ENCODE measurements around the gene WNT6. TPM values are rescaled to one million over a fixed set of nuclear protein-coding genes. Genes with fewer than 3 reads are reported as not detected.

The WNT6 gene
- polyA plus RNA-seq, 4 donors: 0.10 to 0.44 (median 0.27) TPM

GRCh38 chr2:218856167-218856895 lies 3.3 kb upstream of the WNT6 start:
- DNase-seq (ENCODE audit: low read depth in 4 of 4, low spot score in 3 of 4): no peak

DNA sequence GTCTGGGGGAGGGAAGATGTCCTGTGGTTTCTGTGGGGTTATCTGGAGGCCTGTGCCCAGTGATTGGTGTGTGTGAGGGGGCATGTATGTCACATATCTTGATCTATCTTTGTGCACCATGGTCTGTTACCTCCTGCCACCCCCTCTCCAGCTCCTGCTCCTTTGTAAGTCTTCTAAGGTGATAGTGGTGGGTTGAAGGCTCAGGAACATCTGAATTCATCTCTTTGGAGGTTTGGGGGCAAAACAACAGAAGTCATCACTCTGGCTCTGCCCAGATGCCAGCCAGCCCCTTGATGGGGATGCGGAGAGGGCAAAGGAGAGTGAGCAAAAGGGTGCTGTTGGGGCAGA lies 2.7 kb upstream of the WNT6 start:
- DNase-seq (ENCODE audit: low read depth in 4 of 4, low spot score in 3 of 4): no peak

DNA sequence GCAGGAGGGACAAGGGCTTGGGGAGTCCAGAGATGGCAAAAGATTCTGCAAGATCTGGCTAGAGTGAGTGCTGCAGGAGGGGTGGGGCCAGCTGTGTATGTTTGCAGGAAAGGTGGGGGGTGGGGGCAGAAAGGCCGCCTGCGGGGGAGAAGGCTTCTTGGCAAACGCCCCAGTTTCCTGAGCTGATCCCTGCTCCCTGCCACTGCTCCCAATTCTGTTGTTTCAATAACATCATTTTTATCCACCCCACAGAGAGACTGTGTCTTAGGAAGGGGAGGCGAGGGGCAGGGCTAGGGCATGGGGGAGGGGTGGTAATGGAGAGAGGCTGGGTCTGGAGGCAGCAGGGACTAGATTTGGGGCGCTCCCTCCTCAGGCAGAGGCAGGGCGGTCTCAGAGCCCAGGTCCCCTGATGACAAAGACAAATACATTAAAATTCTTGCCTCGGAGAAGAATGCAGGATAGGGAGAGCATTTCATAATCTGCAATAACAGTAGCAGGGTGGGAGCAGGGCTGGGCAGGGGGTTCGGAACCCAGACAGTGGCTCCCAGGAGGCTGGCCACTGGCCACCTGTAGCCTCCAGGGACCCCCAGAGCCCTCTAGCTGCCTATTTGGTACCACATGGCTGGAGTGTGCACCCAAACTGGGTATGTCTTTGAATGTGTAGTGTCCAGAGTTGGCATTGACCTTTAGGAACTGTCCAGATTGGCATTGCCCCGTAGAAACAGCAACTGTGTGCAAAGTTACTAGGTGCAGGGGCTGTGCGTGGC lies 2.1 kb upstream of the WNT6 start:
- no peak for DNase-seq (ENCODE audit: low read depth in 4 of 4, low spot score in 3 of 4)

GRCh38 chr2:218858138-218858445 lies 1.5 kb upstream of the WNT6 start:
- no peak for DNase-seq (ENCODE audit: low read depth in 4 of 4, low spot score in 3 of 4)

DNA sequence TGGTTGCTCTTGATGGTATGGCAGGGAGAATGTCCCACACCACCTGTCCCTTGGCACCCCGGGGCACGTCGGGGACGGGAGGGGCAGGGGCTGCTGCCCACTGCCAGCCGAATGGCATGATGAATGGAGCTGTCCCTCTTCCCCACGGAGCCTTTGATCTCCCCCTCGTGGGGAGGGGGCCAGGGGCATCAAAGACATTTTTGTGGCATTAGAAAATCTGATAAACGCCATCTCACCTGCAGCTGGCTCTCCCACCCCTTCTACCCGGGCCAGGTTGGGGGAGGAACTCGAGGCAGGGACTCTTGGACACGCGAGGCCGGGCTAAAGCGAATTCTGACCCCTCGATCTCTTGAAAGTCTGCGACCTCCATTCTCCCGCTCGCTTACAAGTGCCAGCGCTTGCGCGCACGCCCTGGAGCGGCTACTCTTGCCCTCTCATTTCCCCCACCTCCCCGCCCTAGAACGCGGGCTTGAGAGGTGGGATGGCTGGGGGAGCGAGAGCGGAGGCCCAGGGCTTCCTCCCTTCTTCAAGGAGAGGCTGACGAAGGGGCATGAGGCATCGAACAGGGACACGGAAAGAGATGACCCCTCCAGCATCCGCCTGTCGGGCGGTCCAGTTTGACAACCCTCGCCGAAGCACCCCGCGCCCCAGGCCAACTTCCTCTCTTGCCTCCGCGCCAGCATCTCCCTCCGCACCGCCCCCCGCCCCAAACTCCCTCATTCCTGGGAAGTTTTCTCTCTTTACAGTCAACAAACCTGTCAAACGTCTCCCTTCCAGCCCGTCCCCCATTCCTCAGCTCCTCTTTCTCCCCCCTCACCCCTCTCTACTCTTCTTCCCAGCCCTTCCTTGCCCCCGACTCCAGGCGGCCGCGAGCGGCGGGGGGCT lies 692 bp upstream of the WNT6 start:
- DNase-seq (ENCODE audit: low read depth in 4 of 4, low spot score in 3 of 4): no peak

DNA sequence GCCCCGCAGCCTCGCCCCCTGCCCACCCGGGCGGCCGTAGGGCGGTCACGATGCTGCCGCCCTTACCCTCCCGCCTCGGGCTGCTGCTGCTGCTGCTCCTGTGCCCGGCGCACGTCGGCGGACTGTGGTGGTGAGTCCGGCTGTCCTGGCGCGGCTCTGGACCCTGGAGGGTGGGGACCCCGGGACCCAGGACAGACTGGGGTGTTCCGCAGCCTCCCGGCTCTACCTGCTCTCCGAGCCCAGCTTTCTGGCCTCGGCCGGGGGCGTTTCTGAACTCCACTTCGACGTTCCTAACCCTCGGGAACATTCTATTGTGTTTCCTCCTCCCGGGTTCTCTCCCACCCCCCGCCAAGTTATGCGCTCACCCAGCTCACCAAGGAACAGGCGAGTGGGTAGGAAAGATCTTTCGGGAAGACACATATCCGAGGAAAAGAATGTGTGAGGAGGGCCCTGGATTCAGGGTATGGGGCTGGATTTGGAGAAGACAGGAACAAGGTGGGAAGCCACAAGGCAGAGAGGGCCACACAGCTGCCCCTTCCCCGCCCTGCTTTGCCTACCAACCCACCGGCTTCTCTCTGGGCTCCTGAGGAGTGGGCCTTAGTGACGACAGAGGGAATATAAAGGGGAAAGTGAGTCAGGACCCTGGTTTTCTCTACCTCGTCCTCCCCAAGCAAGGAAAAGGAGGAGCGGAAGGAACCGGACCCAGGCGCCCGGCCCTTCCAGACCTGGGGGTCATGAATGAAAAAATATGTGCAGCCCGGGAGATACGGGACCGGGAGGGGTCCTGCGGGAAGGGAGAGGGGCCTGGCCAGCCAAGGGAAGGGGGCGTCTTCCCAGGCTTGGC lies 605 bp downstream of the WNT6 start:
- no peak for DNase-seq (ENCODE audit: low read depth in 4 of 4, low spot score in 3 of 4)

DNA sequence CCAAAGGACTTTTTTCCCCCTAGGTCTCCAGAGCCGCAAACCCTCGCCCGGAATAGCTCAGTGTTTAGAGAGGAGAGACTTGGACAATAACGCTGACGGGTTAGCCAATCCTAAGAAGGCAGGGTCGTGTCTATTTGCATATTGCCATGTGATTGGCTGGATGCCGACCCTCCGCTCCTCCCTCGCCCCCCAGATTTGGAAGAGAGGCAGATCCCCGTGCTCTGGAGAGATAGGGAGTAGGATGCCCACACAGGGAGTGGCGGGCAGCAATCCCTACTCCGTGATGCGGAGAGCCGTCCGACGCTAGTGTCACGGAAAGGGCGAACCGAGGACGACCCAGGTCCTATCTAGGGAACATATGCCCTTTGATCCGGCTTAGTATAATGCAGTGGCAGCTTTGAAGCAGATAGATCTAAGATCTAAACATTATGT lies 1.4 kb downstream of the WNT6 start:
- DNase-seq (ENCODE audit: low read depth in 4 of 4, low spot score in 3 of 4): peak in 3 of 4 donors; percentile 55 to 75 (median 67)

DNA sequence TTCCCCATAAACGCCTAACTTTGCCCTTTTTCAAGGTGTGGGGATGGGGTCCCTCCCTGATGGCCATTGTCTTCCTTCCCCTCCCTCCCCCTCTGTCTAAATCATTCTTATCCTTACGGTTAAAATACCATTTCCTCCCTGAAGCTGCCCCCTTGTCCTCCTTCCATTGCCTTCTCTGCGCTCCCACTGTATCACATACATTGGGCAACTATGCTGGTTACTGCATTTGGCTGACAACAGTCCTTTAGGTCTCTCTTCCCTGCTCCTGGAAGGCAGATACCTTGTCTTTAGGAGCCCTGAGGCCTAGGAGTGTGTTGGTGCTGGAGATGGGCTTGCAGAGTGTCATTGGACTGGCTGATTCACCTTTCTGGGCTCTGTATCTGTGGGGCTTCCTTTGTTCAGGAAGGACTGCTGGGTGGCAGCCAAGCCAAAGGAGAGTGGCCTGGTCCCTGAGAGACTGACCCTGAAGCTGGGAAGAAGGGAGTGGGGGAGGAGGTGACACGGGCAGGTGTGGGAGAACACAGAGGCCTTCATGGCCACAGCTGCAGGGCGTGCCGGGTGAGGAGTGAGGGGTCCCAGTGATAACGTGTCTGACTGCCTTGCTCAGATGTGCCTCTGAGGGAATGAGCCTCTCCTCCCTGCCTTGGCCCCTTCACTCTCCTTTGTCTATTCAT lies 2.2 kb downstream of the WNT6 start:
- DNase-seq (ENCODE audit: low read depth in 4 of 4, low spot score in 3 of 4): no peak

DNA sequence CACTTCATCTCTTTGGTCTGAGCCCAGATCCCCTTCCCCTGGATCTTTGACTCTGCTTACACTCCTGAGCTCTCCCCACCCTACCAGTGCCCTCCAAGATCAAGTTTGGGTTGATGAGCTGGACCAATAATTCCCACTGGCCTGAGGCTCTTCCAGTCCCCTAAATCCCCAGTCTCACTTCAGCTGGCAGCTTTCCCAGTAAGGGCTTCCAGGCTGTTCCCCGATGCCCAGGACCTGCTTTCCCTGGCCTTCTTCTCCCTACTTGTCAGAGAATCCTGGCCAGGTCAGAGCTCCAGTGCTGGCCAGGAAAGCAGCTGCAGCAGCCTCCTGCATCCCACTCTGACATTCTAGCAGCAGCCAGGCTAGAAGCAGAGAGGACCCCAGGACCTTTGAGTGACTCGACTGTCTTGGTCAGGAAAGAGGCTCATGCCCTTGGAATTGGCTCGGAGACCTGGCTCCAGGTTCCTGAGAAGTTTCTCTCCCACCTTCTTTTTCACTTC lies 3.5 kb downstream of the WNT6 start:
- DNase-seq (ENCODE audit: low read depth in 4 of 4, low spot score in 3 of 4): no peak

DNA sequence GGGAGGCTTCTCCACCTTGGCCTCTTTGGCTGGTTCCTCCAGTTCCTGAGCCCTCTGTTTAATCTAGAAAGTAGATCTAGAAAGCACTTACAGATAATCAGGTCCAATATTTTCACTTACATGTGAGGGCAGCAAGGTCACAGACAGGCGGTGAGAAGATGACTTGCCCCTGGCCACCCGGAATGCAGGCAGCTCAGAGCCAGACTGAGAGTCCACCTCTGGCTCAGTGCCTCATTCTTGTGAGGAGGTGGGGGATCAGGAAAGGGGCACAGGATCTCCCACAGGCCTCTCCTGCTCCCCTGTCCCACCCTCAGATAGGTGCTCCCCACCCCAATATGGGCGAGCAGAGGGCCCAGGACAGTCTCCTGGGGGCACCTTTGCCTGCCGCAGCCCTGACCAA lies 5.8 kb downstream of the WNT6 start:
- DNase-seq (ENCODE audit: low read depth in 4 of 4, low spot score in 3 of 4): no peak

DNA sequence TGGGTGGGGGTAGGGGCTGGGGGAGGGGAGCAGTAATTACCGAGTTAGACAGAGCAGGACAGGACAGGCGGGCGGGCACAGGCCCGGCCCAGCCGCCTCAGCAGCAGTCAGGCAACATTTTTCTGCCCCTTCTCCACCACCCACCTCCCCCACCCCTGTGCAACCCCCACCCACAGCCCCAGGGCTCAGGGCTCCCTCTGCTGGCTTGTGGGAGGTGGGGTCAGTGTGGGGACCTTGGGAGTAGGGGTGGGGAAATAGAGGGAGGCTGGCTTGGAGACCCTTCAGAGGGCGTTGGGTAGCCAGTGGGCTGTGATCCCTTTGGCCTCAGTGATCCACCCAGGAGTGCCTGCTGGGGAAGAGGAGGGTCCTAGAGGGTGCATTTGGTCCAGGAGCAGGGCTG lies 6.4 kb downstream of the WNT6 start:
- DNase-seq (ENCODE audit: low read depth in 4 of 4, low spot score in 3 of 4): no peak

GRCh38 chr2:218867900-218868299 lies 8.3 kb downstream of the WNT6 start:
- DNase-seq (ENCODE audit: low read depth in 4 of 4, low spot score in 3 of 4): no peak

GRCh38 chr2:218869064-218869463 lies 9.5 kb downstream of the WNT6 start:
- DNase-seq (ENCODE audit: low read depth in 4 of 4, low spot score in 3 of 4): no peak

DNA sequence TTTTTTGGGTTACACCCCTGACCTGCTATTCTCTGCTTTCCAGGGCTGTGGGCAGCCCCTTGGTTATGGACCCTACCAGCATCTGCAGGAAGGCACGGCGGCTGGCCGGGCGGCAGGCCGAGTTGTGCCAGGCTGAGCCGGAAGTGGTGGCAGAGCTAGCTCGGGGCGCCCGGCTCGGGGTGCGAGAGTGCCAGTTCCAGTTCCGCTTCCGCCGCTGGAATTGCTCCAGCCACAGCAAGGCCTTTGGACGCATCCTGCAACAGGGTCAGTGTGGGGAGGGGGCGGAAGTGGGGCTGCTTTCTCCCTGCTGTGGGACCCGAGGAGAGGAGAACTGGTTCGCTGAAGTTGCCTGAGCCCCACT lies 11.4 kb downstream of the WNT6 start:
- no peak for DNase-seq (ENCODE audit: low read depth in 4 of 4, low spot score in 3 of 4)

DNA sequence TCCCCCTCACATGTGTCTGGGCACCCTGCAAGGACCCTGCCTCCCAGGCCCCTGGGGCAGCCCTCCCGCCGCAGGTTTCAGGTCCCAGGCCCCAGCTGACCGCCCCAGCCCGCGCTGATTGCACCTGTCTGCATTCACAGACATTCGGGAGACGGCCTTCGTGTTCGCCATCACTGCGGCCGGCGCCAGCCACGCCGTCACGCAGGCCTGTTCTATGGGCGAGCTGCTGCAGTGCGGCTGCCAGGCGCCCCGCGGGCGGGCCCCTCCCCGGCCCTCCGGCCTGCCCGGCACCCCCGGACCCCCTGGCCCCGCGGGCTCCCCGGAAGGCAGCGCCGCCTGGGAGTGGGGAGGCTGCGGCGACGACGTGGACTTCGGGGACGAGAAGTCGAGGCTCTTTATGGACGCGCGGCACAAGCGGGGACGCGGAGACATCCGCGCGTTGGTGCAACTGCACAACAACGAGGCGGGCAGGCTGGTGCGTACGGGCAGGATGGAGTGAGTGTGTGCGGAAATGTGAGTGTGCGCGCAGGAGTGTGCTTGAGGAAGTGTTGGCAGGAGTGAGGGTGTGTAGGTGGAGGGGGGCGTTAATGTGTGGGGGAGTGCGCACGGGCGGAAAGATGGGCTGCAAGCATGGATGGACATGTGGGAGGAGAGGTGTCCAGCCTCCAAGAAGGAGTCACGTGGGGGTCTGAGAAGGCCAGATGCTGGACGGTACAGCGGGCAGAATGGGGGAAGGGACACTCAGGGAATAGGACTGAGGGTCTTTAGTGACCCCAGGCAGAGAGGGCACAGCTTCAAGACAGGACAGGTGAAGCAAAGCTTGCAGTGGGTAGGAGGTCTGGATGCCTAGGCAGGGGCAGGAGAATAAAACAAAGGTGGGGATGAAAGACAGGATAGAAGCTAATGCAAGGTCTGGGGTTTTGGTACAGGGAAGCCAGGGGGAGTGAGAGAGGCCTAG lies 12.0 kb downstream of the WNT6 start:
- no peak for DNase-seq (ENCODE audit: low read depth in 4 of 4, low spot score in 3 of 4)

DNA sequence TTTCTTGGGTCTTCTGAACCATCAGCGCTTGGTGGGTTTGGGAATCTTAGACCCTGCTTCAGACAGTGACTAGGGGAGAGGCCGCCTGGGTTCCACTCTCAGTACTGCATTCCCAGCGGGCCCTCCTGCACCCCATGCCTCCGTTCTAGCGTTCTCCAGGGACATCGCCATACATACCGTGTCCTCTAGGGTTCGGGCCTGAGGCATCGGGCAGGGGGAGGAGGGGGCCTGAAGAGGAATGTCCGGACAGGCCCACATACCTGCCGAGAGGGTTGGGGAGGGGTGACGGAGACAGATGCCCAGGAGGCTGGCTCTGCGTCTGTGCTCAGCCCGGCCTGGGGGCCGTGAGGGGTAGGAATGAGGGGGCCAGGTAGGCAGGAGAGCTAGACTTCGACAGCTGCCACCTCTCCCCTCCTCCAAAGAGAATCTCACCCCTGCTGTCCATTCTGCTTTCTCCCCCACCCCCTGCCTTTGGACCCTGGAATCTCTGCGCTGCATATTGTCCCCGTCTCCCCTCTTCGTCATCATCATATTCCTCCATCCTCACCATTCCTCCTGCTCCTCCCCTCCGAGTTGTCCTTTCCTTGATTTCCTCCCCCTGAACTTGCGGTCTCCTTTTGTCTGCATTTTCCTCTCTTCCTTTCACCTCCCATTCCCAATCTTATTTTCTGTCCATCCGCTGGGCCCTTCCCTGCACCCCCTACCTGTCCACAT lies 13.2 kb downstream of the WNT6 start:
- DNase-seq (ENCODE audit: low read depth in 4 of 4, low spot score in 3 of 4): no peak

- DNase-seq (ENCODE audit: low read depth in 4 of 4, low spot score in 3 of 4): no peak
Observed at GRCh38 chr2:218873359-218874194, 14.0 kb downstream of the WNT6 start.
